HG02678 (cell line): ENCODE data around the gene SLAMF7.

Source experiments
- ATAC-seq: cut with Tn5 transposase; IDR thresholded peaks from one replicate; pipeline ENCODE4 v1.9.1; 2021; ENCODE audit warnings: mild to moderate bottlenecking, moderate library complexity; ENCODE audit not compliant: unreplicated experiment

SLAMF7 gene

GRCh38 chr1:160799641-160800040 lies 60.6 kb downstream of the SLAMF7 start:
- no peak for ATAC-seq

- no peak for ATAC-seq
Measured at GRCh38 chr1:160800142-160800541, 61.1 kb downstream of the SLAMF7 start.

DNA sequence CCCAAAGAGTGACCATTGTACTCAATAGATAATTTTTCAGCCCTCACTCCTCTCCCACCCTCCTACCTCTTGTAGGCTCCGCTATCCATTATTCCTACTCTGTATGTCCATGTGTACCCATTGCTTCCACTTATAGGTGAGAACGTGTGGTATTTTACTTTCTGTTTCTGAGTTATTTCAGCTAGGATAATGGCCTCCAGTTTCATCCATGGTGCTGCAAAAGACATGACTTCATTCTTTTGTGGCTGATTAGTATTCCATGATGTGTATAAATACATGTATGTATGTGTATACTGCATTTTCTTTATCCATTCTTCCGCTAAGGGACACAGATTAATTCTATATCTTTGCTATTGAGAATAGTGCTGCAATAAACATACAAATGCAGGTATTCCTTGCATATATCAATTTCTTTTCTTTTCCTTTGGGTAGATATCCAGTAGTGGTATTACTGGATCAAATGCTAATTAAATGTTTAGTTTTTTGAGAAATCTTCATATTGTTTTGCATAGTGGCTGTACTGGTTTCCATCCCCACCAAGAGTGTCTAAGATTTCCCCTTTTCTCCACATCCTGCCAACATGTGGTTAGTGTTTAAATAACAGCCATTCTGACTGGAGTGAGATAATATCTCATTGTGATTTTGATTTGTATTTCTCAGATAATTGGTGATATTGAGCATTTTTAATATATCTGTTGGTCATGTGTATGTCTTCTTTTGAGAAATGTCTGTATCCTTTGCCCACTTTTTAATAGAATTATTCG lies 61.8 kb downstream of the SLAMF7 start:
- no peak for ATAC-seq

GRCh38 chr1:160801836-160802580 lies 63.0 kb downstream of the SLAMF7 start:
- ATAC-seq: no peak
